Mesenteric fat pad (tissue), 1 donor: ENCODE measurements around the gene AMPD3. TPM values are rescaled to one million over a fixed set of nuclear protein-coding genes. Genes with fewer than 3 reads are reported as not detected.

Experiments used
- DNase-seq: peaks from one replicate; pipeline ENCODE4 v3.0.0-alpha.2; 2020; ENCODE audit warnings: low spot score
- total RNA-seq: library from RNA; stranded (reverse); fragmentation: NEBNext Ultra II Directional; extraction: Animal tissue kit (Norgen Biotek cat#: 25700); gene quantifications from one replicate; pipeline ENCODE4 v1.2.1, GENCODE V29; 2021
- donor health status: DM: yes; HTN: yes; CAD: no.

The AMPD3 gene
- total RNA-seq, 1 donor from 2014 or later = 27.2 TPM

DNA sequence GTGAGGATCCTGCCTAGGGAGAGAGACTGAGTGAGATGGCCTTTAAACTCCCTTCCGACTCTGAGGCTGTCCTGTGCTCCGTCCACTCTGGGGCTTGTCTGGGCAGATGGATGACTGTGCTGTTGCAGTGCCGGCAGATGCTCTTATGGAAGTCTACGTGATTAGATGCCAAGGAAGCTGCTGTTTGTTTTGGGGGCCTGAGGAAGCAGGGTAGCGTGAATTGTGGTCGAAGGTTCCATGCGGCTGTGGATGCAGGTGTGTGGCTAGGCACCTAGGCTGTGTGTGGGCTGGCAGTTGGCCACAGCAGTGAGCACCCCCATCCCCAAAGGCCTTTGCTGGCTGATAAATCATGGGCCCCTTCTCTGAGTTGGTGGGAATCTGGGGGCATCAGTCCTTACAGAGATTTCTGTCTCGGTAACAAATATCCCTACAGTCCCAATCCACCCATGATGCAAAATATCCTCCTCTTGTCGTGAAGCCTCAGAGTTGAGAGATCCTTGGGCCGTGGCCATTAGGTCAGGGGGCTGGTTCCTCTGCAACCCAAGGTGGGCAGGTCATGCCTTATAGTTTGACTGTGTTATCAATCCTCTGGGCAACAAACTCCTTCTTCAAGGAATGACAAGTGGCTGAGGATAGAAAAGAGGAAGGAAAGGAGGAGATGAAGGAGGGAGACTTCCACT lies 31.2 kb downstream of the AMPD3 start:
- no peak for DNase-seq

- DNase-seq = no peak
Measured at GRCh38 chr11:10487002-10487647, 32.1 kb downstream of the AMPD3 start.

- peak; percentile 75 for DNase-seq
Measured at GRCh38 chr11:10488121-10488933, 33.3 kb downstream of the AMPD3 start.

- DNase-seq = peak; percentile 71
Measured at GRCh38 chr11:10488934-10489691, 34.0 kb downstream of the AMPD3 start.

- peak; percentile 85 for DNase-seq
Measured at GRCh38 chr11:10490032-10490397, 35.0 kb downstream of the AMPD3 start.

DNA sequence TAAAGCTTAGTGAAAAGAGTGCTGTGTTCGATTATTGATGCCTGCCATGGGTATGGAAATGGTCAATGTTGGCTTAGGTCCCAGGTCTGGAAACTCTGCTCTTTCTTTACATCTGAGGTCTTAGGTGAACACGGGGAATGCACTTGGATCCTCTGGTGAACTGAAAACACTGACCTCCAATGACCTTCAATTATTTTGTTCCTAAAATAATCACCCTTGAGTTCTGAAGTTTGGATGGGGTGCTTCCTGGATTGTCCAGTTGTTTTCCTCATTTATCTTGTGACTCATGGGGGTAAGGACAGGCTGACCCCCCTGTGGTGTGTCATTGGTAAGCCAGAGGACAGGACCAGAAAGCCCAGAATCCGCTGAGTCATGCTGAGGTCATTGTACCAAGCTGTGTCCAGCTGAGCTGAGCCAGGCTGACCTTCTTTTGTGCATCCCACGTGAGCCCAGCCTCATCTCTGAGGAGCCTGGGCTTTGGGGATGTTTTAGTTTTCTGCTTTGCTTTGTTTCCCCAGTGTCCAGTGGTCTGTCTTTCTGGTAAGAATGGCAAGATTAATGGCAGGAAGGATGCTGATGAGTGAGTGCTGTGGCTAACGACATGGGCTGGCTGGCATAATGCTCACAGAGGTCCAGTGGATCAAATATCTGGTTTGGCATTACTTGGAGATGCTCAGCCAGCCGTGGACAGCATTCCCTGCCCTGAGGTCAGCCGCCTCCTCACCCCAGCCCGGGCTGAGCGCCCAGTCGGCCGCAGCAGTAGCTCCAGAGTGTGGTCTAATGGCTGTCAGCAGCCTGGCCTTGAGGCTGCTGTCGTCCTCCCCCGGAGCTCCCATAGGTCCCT lies 35.6 kb downstream of the AMPD3 start:
- peak; percentile 89 for DNase-seq

GRCh38 chr11:10492084-10492483 lies 37.0 kb downstream of the AMPD3 start:
- DNase-seq = no peak

DNA sequence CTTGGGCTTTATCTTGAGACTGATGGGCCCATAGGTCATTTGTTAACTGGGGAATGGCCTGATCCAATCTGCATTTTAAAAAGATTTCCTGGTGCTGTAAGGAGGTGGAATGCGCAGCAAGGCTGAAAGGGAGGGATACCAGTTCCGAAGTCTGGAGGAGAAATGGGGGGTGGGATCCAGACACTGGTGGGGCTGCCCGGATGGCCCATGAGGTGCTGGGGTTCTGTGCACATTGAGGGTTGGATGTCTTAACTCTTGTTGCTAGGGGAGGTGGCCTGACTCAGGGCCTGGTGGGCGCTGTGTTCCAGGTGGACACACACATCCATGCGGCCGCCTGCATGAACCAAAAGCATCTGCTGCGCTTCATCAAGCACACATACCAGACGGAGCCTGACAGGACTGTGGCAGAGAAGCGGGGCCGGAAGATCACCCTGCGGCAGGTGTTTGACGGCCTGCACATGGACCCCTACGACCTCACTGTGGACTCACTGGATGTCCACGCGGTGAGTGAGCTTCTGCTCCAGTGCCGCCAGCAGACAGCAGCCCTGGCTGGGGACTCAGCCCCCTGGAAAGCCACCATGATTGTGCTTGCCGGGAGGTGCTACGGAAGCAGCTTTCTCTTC lies 38.1 kb downstream of the AMPD3 start:
- DNase-seq = peak; percentile 68

GRCh38 chr11:10494636-10495463 lies 39.8 kb downstream of the AMPD3 start:
- DNase-seq = peak; percentile 82

DNA sequence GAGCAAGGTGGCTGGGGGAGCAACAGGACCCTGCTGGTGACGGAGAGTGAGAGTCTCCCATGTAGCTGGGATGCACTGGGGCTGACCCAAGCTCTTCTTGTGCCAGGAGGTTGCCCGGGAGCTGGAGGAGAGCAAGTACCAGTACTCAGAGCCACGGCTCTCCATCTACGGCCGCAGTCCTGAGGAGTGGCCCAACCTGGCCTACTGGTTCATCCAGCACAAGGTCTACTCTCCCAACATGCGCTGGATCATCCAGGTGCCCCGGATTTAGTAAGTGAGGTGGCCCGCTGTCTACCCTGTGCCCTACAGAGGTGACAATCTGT lies 40.4 kb downstream of the AMPD3 start:
- DNase-seq = peak; percentile 71

GRCh38 chr11:10496296-10496936 lies 41.4 kb downstream of the AMPD3 start:
- no peak for DNase-seq

GRCh38 chr11:10497371-10498021 lies 42.4 kb downstream of the AMPD3 start:
- no peak for DNase-seq

DNA sequence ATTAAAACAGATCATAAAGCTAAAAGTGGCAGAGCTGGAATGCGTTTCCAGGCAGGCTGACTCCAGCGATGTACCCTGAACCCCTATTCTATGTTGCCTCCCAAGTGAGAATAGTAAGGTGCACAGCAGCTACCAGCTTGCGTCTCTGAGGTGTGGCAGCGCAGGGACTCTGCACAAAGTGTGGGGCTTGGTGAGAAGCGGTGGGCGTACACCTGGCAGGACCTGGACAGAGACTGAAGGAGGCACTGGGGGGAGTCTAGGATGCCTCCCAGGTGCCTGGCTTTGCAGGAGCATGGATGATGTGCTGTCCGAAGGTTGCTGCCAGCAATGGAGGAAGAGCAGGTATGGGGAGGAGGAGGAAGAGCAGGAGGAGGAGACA lies 42.9 kb downstream of the AMPD3 start:
- peak; percentile 71 for DNase-seq

DNA sequence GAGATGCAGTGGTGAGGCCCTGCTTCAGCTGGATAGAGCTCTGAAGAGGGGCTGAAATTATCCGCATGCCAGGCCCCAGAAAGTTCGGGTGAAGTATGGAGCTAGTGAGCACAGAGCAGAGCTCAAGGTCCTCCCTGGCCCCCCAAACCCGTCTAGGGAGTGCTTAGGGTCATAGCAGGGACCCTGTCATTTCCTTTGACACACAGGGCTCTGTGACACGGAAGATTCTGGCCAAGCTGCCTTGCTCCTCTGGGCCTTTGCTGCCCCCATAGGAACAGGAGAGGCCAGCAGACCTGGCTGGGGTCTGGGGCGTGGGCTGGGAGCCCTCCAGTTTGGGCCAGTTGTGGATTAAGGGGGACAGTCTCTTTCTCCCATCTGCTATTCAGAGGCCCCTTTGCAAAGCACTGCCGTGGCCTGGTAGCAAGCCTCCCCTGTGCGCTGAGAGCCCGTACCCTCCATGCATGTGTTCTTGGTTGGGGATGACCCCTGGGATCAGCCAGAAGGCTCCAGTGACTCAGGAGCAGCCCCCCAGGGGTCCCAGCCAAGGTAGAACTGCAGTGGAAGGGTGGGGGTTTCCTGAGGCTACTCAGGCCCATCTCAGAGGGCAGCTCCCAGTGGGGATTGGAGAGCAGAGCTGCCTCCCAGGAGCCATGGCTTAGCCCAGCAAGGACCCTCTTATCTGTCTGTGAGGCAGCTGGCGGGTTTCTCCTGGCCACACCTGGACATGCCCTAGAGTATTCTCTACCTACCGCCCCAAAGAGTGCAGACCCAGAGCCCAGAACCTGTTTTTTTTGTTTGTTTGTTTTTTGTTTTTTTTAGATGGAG lies 43.6 kb downstream of the AMPD3 start:
- DNase-seq = no peak

- no peak for DNase-seq
Measured at GRCh38 chr11:10499452-10499851, 44.4 kb downstream of the AMPD3 start.

DNA sequence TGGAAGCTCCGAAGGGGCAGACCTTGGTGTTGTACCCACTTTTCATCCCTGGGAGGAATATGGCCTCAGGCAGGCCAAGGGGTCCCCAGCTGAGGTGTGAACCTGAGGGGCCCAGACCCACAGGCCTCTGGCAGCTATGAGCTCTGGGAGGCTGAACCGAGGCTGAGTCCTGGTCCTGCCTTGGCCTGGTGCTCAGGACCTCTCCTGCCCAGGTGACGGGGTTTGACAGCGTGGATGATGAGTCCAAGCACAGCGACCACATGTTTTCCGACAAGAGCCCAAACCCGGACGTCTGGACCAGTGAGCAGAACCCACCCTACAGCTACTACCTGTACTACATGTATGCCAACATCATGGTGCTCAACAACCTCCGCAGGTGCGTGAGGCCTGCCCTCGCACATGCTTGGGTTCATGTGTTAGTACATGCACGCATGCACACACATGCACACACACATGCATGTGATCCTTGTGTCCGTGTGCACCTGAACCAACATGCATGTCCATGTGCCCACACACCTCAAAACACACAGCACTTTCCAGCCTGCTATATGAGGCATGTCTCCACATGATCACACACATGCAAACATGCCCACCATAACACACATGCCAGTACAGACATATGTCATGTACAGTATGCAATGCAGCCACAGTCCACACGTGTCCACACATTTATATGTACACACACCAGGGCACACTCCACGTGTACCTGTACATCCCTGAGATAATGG lies 45.0 kb downstream of the AMPD3 start:
- no peak for DNase-seq
